D721Med (cell line): Measurements from ENCODE around the gene PYY.
"Not testable (repeated sequence)": the region's sequence is repeated elsewhere in the genome, so short reads cannot be mapped to it uniquely, and the experiment has no call there.

Experiments
- DNase-seq: peaks from one replicate; pipeline ENCODE4 v3.0.0; 2011; ENCODE audit warnings: low spot score; ENCODE audit not compliant: insufficient read length
- FAIRE-seq: peaks from 2 replicates; lab custom pipeline; 2011; peaks lifted over from hg19 to GRCh38; lab: Jason Lieb, UNC
- CTCF ChIP-seq: IDR thresholded peaks from 2 replicates; pipeline ENCODE4 v1.5.1; 2012; ENCODE audit warnings: mild to moderate bottlenecking, control low read depth; ENCODE audit not compliant: insufficient read depth; ENCODE audit errors: missing control alignments

PYY gene

GRCh38 chr17:43967251-43967875 lies 13.6 kb upstream of the PYY start:
- FAIRE-seq, result no peak
- no peak for DNase-seq
- TF ChIP-seq CTCF, result no peak

GRCh38 chr17:43966276-43966675 lies 12.5 kb upstream of the PYY start:
- DNase-seq (no peak), FAIRE-seq (no peak)
- TF ChIP-seq CTCF, result no peak

GRCh38 chr17:43962479-43962878 lies 8.7 kb upstream of the PYY start:
- FAIRE-seq, result no peak
- DNase-seq, result no peak
- TF ChIP-seq CTCF, result no peak

GRCh38 chr17:43961954-43962353 lies 8.2 kb upstream of the PYY start:
- DNase-seq (no peak), FAIRE-seq (no peak)
- no peak for TF ChIP-seq CTCF

- FAIRE-seq, DNase-seq: not testable (repeated sequence)
Observed at GRCh38 chr17:43961292-43961691, 7.6 kb upstream of the PYY start.

GRCh38 chr17:43958748-43959352 lies 5.1 kb upstream of the PYY start:
- no peak for TF ChIP-seq CTCF
- FAIRE-seq (no peak), DNase-seq (no peak)

- no peak for TF ChIP-seq CTCF
- DNase-seq, result no peak
Observed at GRCh38 chr17:43956222-43956621, 2.5 kb upstream of the PYY start.

More at GRCh38 chr17:43956222-43956621, 2.5 kb upstream of the PYY start:
- FAIRE-seq, result no peak
